H7 (cell line): ENCODE results near the gene KCNC4. TPM values are rescaled to one million over a fixed set of nuclear protein-coding genes. Genes with fewer than 3 reads are reported as not detected.

ENCODE experiments used
- DNase-seq: peaks from one replicate; pipeline ENCODE4 v3.0.0; 2012
- H3K27me3 ChIP-seq: 2 replicates; pipeline ENCODE4 v1.6.0; 2011; ENCODE audit warnings: mild to moderate bottlenecking, low read length; ENCODE audit not compliant: control insufficient read depth, insufficient read depth
- H3K36me3 ChIP-seq: replicated peaks from 2 replicates; pipeline ENCODE4 v1.5.1; 2011; ENCODE audit warnings: low read length; ENCODE audit not compliant: control insufficient read depth, insufficient read depth
- H3K4me3 ChIP-seq: 2 replicates; pipeline ENCODE4 v1.5.1; 2011; ENCODE audit warnings: low read depth, mild to moderate bottlenecking, control low read depth, low read length, moderate library complexity; ENCODE audit not compliant: insufficient read depth
- total RNA-seq: library from RNA; depleted of rRNA; stranded (reverse); fragments of >200 nt; shearing (Covaris generic); gene quantifications from 2 replicates; pipeline ENCODE4 v1.2.3, GENCODE V29; 2014

Gene KCNC4
- total RNA-seq, 1 experiment from 2014 or later = 3.3 TPM

- DNase-seq = no peak
- no peak overlapping the region for H3K4me3 ChIP-seq
- H3K27me3 ChIP-seq = no peaks in the 10 kb centered on the region
- H3K36me3 ChIP-seq = peaks cover 2% of the 10 kb centered on the region
Observed at GRCh38 chr1:110227774-110228173, 17.7 kb downstream of the KCNC4 start.

- no peaks in the 10 kb centered on the region for H3K27me3 ChIP-seq
- peaks cover 2% of the 10 kb centered on the region for H3K36me3 ChIP-seq
- H3K4me3 ChIP-seq = no peak overlapping the region
- no peak for DNase-seq
Observed at GRCh38 chr1:110228381-110228780, 18.3 kb downstream of the KCNC4 start.

GRCh38 chr1:110228869-110229268, 18.8 kb downstream of the KCNC4 start:
- Histone ChIP-seq H3K4me3 (no peak overlapping the region), H3K36me3 (peaks cover 1% of the 10 kb centered on the region), H3K27me3 (no peaks in the 10 kb centered on the region)
- no peak for DNase-seq

- peaks cover 1% of the 10 kb centered on the region for H3K36me3 ChIP-seq
- no peaks in the 10 kb centered on the region for H3K27me3 ChIP-seq
- no peak overlapping the region for H3K4me3 ChIP-seq
- peak; percentile 78 for DNase-seq
Observed at GRCh38 chr1:110229348-110230001, 19.4 kb downstream of the KCNC4 start.

- no peak overlapping the region for H3K4me3 ChIP-seq
- peaks cover 1% of the 10 kb centered on the region for H3K36me3 ChIP-seq
- DNase-seq = no peak
- no peaks in the 10 kb centered on the region for H3K27me3 ChIP-seq
Observed at GRCh38 chr1:110230381-110231199, 20.5 kb downstream of the KCNC4 start.

GRCh38 chr1:110233861-110234260, 23.7 kb downstream of the KCNC4 start:
- H3K27me3 ChIP-seq = no peaks in the 10 kb centered on the region
- DNase-seq = peak; percentile 31
- H3K36me3 ChIP-seq = peaks cover 1% of the 10 kb centered on the region
- H3K4me3 ChIP-seq = no peak overlapping the region

GRCh38 chr1:110234691-110235090, 24.6 kb downstream of the KCNC4 start:
- H3K4me3 ChIP-seq = no peak overlapping the region
- peak; percentile 19 for DNase-seq
- H3K36me3 ChIP-seq = peaks cover 1% of the 10 kb centered on the region
- H3K27me3 ChIP-seq = no peaks in the 10 kb centered on the region

- no peaks in the 10 kb centered on the region for H3K27me3 ChIP-seq
- no peak overlapping the region for H3K4me3 ChIP-seq
Observed at GRCh38 chr1:110235181-110235833, 25.2 kb downstream of the KCNC4 start.

GRCh38 chr1:110235834-110236682, 25.9 kb downstream of the KCNC4 start:
- Histone ChIP-seq H3K4me3 (no peak overlapping the region), H3K36me3 (peaks cover 1% of the 10 kb centered on the region), H3K27me3 (no peaks in the 10 kb centered on the region)
- peak; percentile 24 for DNase-seq

More at GRCh38 chr1:110235181-110235833, 25.2 kb downstream of the KCNC4 start:
- peak; percentile 59 for DNase-seq
- peaks cover 1% of the 10 kb centered on the region for H3K36me3 ChIP-seq

- H3K27me3 ChIP-seq = no peaks in the 10 kb centered on the region
- H3K4me3 ChIP-seq = no peak overlapping the region
- peak; percentile 11 for DNase-seq
- no peaks in the 10 kb centered on the region; the same call in 1 of the 2 replicates for H3K36me3 ChIP-seq
Observed at GRCh38 chr1:110237386-110238152, 27.5 kb downstream of the KCNC4 start.

- Histone ChIP-seq H3K27me3 (peaks cover 3% of the 10 kb centered on the region), H3K36me3 (no peaks in the 10 kb centered on the region), H3K4me3 (no peak overlapping the region)
- DNase-seq = peak; percentile 44
Observed at GRCh38 chr1:110239441-110240430, 29.6 kb downstream of the KCNC4 start.

- H3K4me3 ChIP-seq = no peak overlapping the region
- H3K27me3 ChIP-seq = peaks cover 3% of the 10 kb centered on the region
- H3K36me3 ChIP-seq = no peaks in the 10 kb centered on the region
- peak; percentile 50 for DNase-seq
Observed at GRCh38 chr1:110240476-110241210, 30.5 kb downstream of the KCNC4 start.
